CD4-positive, alpha-beta memory T cell (primary cell): Measurements from ENCODE around the gene RTL3. TPM values are rescaled to one million over a fixed set of nuclear protein-coding genes. Genes with fewer than 3 reads are reported as not detected.
A peak's percentile ranks its signal among the peaks of the same experiment; 100 is the strongest.
"Not testable (repeated sequence)": the region's sequence is repeated elsewhere in the genome, so short reads cannot be mapped to it uniquely, and the experiment has no call there.

Experiments used
- CTCF ChIA-PET: fragments of 350-600 bp; sonication (Branson Sonifier 250); formaldehyde crosslinking; loops from one replicate; lab custom pipeline; 2021; ENCODE audit warnings: inconsistent platforms; ENCODE audit not compliant: partially characterized antibody; lab: Charles Lee
- POLR2A ChIA-PET: fragments of 350-600 bp; sonication (Branson Sonifier 250); formaldehyde crosslinking; loops from one replicate; lab custom pipeline; 2021; ENCODE audit not compliant: partially characterized antibody; lab: Charles Lee
- DNase-seq, 5 donors: peaks; one replicate each; pipeline versions ENCODE4 v3.0.0 to v3.0.0-alpha.2; 2020 to 2022; ENCODE audit warnings: mixed read lengths in 1 of 5
- H3K27ac ChIP-seq: one replicate; pipeline ENCODE4 v1.7.0; 2013; ENCODE audit warnings: low read depth, low read length
- H3K27me3 ChIP-seq: 2 replicates; pipeline ENCODE4 v1.7.0; 2013; ENCODE audit warnings: mild to moderate bottlenecking, low read length, moderate library complexity; ENCODE audit not compliant: insufficient read depth
- H3K36me3 ChIP-seq: 2 replicates; pipeline ENCODE4 v1.7.0; 2013; ENCODE audit warnings: mild to moderate bottlenecking, low read length, moderate library complexity; ENCODE audit not compliant: insufficient read depth
- H3K4me1 ChIP-seq: 2 replicates; pipeline ENCODE4 v1.7.0; 2013; ENCODE audit warnings: mild to moderate bottlenecking, low read length, moderate library complexity; ENCODE audit not compliant: insufficient read depth
- H3K4me3 ChIP-seq, 2 donors: one replicate each; pipeline ENCODE4 v1.7.0; 2013; ENCODE audit warnings: low read length in 2 of 2, mild to moderate bottlenecking in 1 of 2
- H3K9me3 ChIP-seq, 2 donors: one replicate each; pipeline ENCODE4 v1.7.0; 2013; ENCODE audit warnings: low read length in 2 of 2, control low read depth in 1 of 2; ENCODE audit not compliant: control insufficient read depth in 1 of 2
- H3K27ac Mint-ChIP-seq, 7 donors: one replicate each; pipeline ENCODE4 v1.8.0; 2020 to 2021; ENCODE audit warnings: mixed read lengths in 7 of 7, mild to moderate bottlenecking in 6 of 7, inconsistent platforms in 3 of 7, moderate library complexity in 3 of 7
- H3K27me3 Mint-ChIP-seq, 2 donors: one replicate each; pipeline ENCODE4 v1.8.0; 2020 to 2021; ENCODE audit warnings: mixed read lengths in 2 of 2
- H3K36me3 Mint-ChIP-seq, 2 donors: one replicate each; pipeline ENCODE4 v1.8.0; 2020 to 2021; ENCODE audit warnings: mixed read lengths in 2 of 2, inconsistent platforms in 1 of 2, mild to moderate bottlenecking in 1 of 2
- H3K4me1 Mint-ChIP-seq, 4 donors: one replicate each; pipeline ENCODE4 v1.8.0; 2020 to 2021; ENCODE audit warnings: mixed read lengths in 4 of 4, mild to moderate bottlenecking in 1 of 4
- H3K4me3 Mint-ChIP-seq, 8 donors: one replicate each; pipeline ENCODE4 v1.8.0; 2020 to 2021; ENCODE audit warnings: mixed read lengths in 8 of 8, mild to moderate bottlenecking in 7 of 8, moderate library complexity in 6 of 8, inconsistent platforms in 3 of 8
- H3K9me3 Mint-ChIP-seq, 8 donors: one replicate each; pipeline ENCODE4 v1.8.0; 2020 to 2021; ENCODE audit warnings: mixed read lengths in 8 of 8, mild to moderate bottlenecking in 5 of 8, inconsistent platforms in 3 of 8, moderate library complexity in 1 of 8
- intact Hi-C: fragments of 100-400 bp; cut with micrococcal nuclease; formaldehyde crosslinking; loops from one replicate; pipeline ENCODE4 v1.15.1; 2023
- polyA plus RNA-seq, 2 donors: library from polyadenylated mRNA; unstranded; fragments of 300-500 nt; fragmentation: Illumina TruSeq; gene quantifications; one replicate each; pipeline ENCODE4 v1.2.3, GENCODE V29; 2021
- total RNA-seq, 2 experiments: library from RNA; stranded (reverse); gene quantifications; one replicate each; pipeline ENCODE4 v1.2.3, GENCODE V29; 2021

Gene RTL3
- total and polyA plus RNA-seq, 4 experiments from 2014 or later: not detected

- CTCF ChIA-PET: no interaction called here
- Mint-ChIP-seq H3K9me3 (peaks cover 0 to 1% (median 0%) of the 10 kb centered on the region in 8 donors), H3K4me3 (peak overlapping the region; percentile 5 to 84 (median 33)), H3K27me3 (no peaks in the 10 kb centered on the region), H3K27ac (peak overlapping the region in 3 of 7 donors; percentile 3 to 39 (median 16)), H3K36me3 (no peaks in the 10 kb centered on the region), H3K4me1 (peaks cover 6 to 26% (median 12%) of the 10 kb centered on the region in 4 donors)
- intact Hi-C loops: no loop called here
- no peaks in the 10 kb centered on the region for H3K27me3 ChIP-seq
- peaks cover 16% of the 10 kb centered on the region for H3K4me1 ChIP-seq
- no peaks in the 10 kb centered on the region for H3K9me3 ChIP-seq
- POLR2A ChIA-PET: no interaction called here
- peak in 3 of 5 donors; percentile 6 to 16 (median 9) for DNase-seq
- H3K36me3 ChIP-seq: no peaks in the 10 kb centered on the region
- no peak overlapping the region for H3K4me3 ChIP-seq
- H3K27ac ChIP-seq: no peak overlapping the region
These were observed 8.2 kb downstream of the RTL3 start for GRCh38 chrX:78650906-78651437.

- peaks cover 7 to 12% (median 9%) of the 10 kb centered on the region in 4 donors for H3K4me1 Mint-ChIP-seq
- H3K4me3 Mint-ChIP-seq: peak overlapping the region in 6 of 8 donors; percentile 6 to 69 (median 42)
- no peak overlapping the region for H3K27ac ChIP-seq
- DNase-seq: peak in 4 of 5 donors; percentile 37 to 49 (median 39)
- ChIA-PET POLR2A (no interaction called here), CTCF (no interaction called here)
- H3K4me3 ChIP-seq: no peak overlapping the region
- peak overlapping the region in 2 of 7 donors; percentile 63 to 71 for H3K27ac Mint-ChIP-seq
- no peaks in the 10 kb centered on the region for H3K36me3 Mint-ChIP-seq
- intact Hi-C loops: no loop called here
- no peaks in the 10 kb centered on the region for H3K36me3 ChIP-seq
- H3K9me3 Mint-ChIP-seq: peaks cover 0 to 20% (median 13%) of the 10 kb centered on the region in 8 donors
- no peaks in the 10 kb centered on the region for H3K27me3 ChIP-seq
- H3K4me1 ChIP-seq: peaks cover 12% of the 10 kb centered on the region
- no peaks in the 10 kb centered on the region for H3K27me3 Mint-ChIP-seq
- H3K9me3 ChIP-seq: no peaks in the 10 kb centered on the region
These were observed 15.3 kb downstream of the RTL3 start for GRCh38 chrX:78643874-78644273.

- Mint-ChIP-seq H3K4me1 (peaks cover 7 to 12% (median 9%) of the 10 kb centered on the region in 4 donors), H3K27ac (no peak overlapping the region), H3K9me3 (peaks cover 0 to 20% (median 13%) of the 10 kb centered on the region in 8 donors), H3K4me3 (no peak overlapping the region), H3K27me3 (no peaks in the 10 kb centered on the region), H3K36me3 (no peaks in the 10 kb centered on the region)
- no peaks in the 10 kb centered on the region for H3K36me3 ChIP-seq
- CTCF ChIA-PET: no interaction called here
- no peak overlapping the region for H3K27ac ChIP-seq
- no peaks in the 10 kb centered on the region for H3K9me3 ChIP-seq
- no peaks in the 10 kb centered on the region for H3K27me3 ChIP-seq
- POLR2A ChIA-PET: no interaction called here
- DNase-seq: no peak
- no peak overlapping the region for H3K4me3 ChIP-seq
- intact Hi-C loops: no loop called here
- H3K4me1 ChIP-seq: peaks cover 12% of the 10 kb centered on the region
These were observed 16.0 kb downstream of the RTL3 start for GRCh38 chrX:78643096-78643495.

DNA sequence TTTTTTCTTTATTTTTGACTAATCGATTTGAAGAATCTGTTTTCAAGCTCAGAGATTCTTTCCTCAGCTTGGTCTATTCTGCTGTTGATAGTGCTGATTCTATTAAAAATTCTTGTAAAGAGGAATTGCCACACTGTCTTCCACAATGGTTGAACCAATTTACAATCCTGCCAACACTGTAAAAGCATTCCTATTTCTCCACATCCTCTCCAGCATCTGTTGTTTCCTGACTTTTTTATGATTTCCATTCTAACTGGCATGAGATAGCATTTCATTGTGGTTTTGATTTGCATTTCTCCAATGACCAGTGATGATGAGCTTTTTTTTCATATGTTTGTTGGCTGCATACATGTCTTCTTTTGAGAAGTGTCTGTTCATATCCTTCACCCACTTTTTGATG, 23.0 kb downstream of the RTL3 start:
- H3K4me3 ChIP-seq, intact Hi-C loops, H3K36me3 Mint-ChIP-seq, H3K27me3 Mint-ChIP-seq, POLR2A ChIA-PET, DNase-seq, H3K9me3 ChIP-seq, H3K4me3 Mint-ChIP-seq, H3K4me1 Mint-ChIP-seq, H3K27me3 ChIP-seq, CTCF ChIA-PET, H3K27ac ChIP-seq, H3K36me3 ChIP-seq, H3K4me1 ChIP-seq, H3K9me3 Mint-ChIP-seq: not testable (repeated sequence)
- peak overlapping the region in 1 of 7 donors; percentile 24 for H3K27ac Mint-ChIP-seq

DNA sequence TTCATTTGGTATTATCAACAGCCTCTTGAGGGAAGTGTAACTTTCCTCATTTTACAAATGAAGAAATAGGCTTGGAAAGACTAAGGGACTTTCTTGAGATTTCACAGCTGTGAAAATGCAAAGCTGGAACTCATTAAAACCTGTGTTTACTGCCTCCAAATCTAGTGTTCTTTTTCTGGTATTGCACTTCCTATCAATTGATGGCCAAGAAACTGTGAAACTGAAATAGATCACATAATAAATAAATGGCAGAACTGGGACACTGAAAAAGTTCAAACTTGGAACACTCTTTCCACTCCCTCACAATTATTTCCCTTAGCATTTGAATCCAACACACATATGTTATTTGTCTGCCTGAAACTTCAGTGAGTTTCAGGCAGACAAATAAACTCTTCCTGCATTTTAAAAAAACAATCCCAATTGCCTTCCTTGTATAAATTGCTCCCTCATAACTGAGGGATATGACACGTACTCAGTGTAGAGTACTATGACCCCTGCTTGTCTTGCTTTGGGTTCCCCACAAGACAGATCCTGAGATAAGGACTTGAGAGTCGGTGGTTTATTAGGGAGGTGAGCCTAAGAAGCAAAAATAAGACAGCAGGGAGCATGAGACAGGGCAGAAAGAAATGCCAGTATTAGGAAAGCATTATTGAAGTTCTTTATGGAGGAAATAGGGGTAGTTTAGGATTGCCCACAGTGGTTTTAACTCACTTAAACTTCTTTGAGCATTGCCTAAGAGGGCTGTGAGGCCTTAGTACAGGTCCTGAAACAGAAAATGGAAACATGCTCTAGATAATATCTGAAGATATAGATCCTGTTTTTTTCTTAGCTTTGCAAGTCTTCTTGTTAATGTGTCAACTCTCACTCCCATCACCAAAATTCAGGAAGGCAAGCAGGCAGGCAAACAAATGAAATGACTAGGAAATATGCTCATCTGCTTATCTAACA, 33.9 kb downstream of the RTL3 start:
- intact Hi-C loops: no loop called here
- H3K27ac ChIP-seq: no peak overlapping the region
- Mint-ChIP-seq H3K4me3 (peak overlapping the region in 1 of 8 donors; percentile 1), H3K27ac (no peak overlapping the region), H3K27me3 (no peaks in the 10 kb centered on the region), H3K4me1 (peaks cover 6 to 10% (median 7%) of the 10 kb centered on the region in 4 donors), H3K9me3 (no peaks in the 10 kb centered on the region), H3K36me3 (no peaks in the 10 kb centered on the region)
- H3K36me3 ChIP-seq: no peaks in the 10 kb centered on the region
- no peak for DNase-seq
- ChIA-PET CTCF (no interaction called here), POLR2A (no interaction called here)
- no peak overlapping the region for H3K4me3 ChIP-seq
- no peaks in the 10 kb centered on the region for H3K9me3 ChIP-seq
- H3K27me3 ChIP-seq: no peaks in the 10 kb centered on the region
- peaks cover 6% of the 10 kb centered on the region for H3K4me1 ChIP-seq

DNA sequence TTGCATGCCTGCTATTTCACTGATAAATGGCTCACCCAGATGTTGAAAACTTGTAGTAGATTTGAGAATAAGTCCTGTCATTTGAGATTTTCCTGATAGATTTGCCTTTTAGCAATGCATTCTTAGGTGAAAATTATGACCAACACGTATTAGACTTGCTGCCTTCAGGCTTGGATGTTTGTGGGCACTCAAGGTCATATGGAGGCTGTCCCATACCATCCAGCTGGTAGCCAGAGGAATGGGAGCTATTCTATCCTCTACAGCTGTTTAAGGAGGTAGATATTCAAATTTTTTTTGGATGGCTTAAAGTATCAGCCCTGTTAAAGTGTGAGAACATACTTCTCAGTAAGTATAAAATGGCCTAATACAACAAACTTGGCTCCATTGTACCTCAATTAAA, 34.7 kb downstream of the RTL3 start:
- Histone ChIP-seq H3K9me3 (no peaks in the 10 kb centered on the region), H3K36me3 (no peaks in the 10 kb centered on the region), H3K27me3 (no peaks in the 10 kb centered on the region), H3K27ac (no peak overlapping the region), H3K4me3 (no peak overlapping the region), H3K4me1 (peaks cover 6% of the 10 kb centered on the region)
- DNase-seq: no peak
- POLR2A ChIA-PET: no interaction called here
- H3K9me3 Mint-ChIP-seq: no peaks in the 10 kb centered on the region
- H3K36me3 Mint-ChIP-seq: no peaks in the 10 kb centered on the region
- H3K27me3 Mint-ChIP-seq: no peaks in the 10 kb centered on the region
- no peak overlapping the region for H3K27ac Mint-ChIP-seq
- H3K4me1 Mint-ChIP-seq: peaks cover 6 to 10% (median 7%) of the 10 kb centered on the region in 4 donors
- H3K4me3 Mint-ChIP-seq: no peak overlapping the region
- CTCF ChIA-PET: no interaction called here
- intact Hi-C loops: no loop called here

DNA sequence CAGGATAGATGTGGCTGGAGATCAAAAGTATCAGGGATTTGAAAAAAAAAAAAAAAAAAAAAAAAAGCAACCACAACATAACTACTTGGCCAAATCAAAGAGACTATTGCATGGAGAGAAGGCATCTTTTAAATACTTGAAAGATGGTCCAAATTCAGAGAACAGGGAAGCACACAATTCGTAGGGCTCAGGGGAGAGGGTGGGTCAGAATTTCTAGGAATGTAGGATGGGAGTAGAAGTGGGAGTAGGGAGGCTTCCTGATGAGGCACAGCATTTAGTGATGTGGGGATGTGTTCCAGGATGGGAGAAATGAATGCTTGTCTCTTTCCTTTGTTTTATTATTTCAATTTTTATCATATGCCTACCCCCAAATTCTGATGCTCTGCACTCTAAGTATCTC, 36.3 kb downstream of the RTL3 start:
- POLR2A ChIA-PET: no interaction called here
- Mint-ChIP-seq H3K4me1 (peaks cover 6 to 10% (median 7%) of the 10 kb centered on the region in 4 donors), H3K27ac (no peak overlapping the region), H3K4me3 (no peak overlapping the region), H3K9me3 (no peaks in the 10 kb centered on the region), H3K36me3 (no peaks in the 10 kb centered on the region), H3K27me3 (no peaks in the 10 kb centered on the region)
- H3K4me3 ChIP-seq: no peak overlapping the region
- CTCF ChIA-PET: no interaction called here
- no peak for DNase-seq
- intact Hi-C loops: no loop called here
- H3K27me3 ChIP-seq: no peaks in the 10 kb centered on the region
- no peaks in the 10 kb centered on the region for H3K9me3 ChIP-seq
- H3K27ac ChIP-seq: no peak overlapping the region
- H3K36me3 ChIP-seq: no peaks in the 10 kb centered on the region
- peaks cover 6% of the 10 kb centered on the region for H3K4me1 ChIP-seq
